AG04449 (cell line): ENCODE results near the gene JMJD4.

Source experiments
- CTCF ChIA-PET: fragments of 350-600 bp; formaldehyde crosslinking; extraction: SDS; loops from one replicate; lab custom pipeline; 2021; ENCODE audit warnings: antibody characterized with exemption; lab: Yijun Ruan, JAX
- POLR2A ChIA-PET: fragments of 400-600, 350-600 bp; formaldehyde crosslinking; extraction: SDS; loops from one replicate; lab custom pipeline; 2020; ENCODE audit warnings: antibody characterized with exemption, inconsistent platforms; lab: Yijun Ruan, JAX
- DNase-seq: peaks from one replicate; pipeline ENCODE4 v3.0.0-alpha.2; 2010; ENCODE audit warnings: low read depth, low spot score
- H3K4me3 ChIP-seq: 2 replicates; pipeline ENCODE4 v1.5.1; 2011; ENCODE audit warnings: low read depth, mild to moderate bottlenecking, control low read depth, low read length
- TF ChIP-seq, protein P1 (sequence below): IDR thresholded peaks from one replicate; pipeline ENCODE4 v1.5.1; 2011; ENCODE audit warnings: mild to moderate bottlenecking, moderate library complexity, low read length, control low read depth, inconsistent platforms; ENCODE audit not compliant: insufficient read depth; ENCODE audit errors: missing control alignments

Gene JMJD4

DNA sequence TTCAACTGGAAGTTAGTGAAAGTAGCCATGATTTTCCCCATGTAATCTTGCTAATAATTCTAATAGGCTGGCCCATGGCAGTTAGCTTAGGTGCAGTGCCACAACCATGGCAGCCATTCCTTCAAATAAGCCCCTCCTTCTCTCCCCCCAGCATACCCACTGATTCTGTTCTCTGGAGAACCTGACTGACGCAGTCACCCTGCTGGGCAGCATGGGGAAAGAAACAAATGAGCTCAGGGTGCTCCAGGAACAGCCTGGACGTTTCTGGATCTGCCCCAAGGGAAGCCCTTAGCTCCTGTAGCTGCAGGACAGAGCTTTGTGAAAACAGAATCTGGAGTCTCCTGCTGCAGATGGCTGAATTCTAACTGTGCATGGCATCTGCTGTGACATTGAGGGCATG lies 22.7 kb upstream of the JMJD4 start:
- POLR2A ChIA-PET: interaction anchor here (2.7 kb wide), 1 partner anchor 18 kb away, joined by 14 read pairs; no protein-coding TSS in a partner anchor
- CTCF ChIA-PET: interaction anchor here (0.6 to 1.2 kb wide), 6 partner anchors 13 to 324 kb away, joined by 3 to 5 read pairs (median 3); no protein-coding TSS in a partner anchor
- TF ChIP-seq, protein P1, sequence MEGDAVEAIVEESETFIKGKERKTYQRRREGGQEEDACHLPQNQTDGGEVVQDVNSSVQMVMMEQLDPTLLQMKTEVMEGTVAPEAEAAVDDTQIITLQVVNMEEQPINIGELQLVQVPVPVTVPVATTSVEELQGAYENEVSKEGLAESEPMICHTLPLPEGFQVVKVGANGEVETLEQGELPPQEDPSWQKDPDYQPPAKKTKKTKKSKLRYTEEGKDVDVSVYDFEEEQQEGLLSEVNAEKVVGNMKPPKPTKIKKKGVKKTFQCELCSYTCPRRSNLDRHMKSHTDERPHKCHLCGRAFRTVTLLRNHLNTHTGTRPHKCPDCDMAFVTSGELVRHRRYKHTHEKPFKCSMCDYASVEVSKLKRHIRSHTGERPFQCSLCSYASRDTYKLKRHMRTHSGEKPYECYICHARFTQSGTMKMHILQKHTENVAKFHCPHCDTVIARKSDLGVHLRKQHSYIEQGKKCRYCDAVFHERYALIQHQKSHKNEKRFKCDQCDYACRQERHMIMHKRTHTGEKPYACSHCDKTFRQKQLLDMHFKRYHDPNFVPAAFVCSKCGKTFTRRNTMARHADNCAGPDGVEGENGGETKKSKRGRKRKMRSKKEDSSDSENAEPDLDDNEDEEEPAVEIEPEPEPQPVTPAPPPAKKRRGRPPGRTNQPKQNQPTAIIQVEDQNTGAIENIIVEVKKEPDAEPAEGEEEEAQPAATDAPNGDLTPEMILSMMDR: no peak
- no peak overlapping the region for H3K4me3 ChIP-seq
- DNase-seq: no peak

DNA sequence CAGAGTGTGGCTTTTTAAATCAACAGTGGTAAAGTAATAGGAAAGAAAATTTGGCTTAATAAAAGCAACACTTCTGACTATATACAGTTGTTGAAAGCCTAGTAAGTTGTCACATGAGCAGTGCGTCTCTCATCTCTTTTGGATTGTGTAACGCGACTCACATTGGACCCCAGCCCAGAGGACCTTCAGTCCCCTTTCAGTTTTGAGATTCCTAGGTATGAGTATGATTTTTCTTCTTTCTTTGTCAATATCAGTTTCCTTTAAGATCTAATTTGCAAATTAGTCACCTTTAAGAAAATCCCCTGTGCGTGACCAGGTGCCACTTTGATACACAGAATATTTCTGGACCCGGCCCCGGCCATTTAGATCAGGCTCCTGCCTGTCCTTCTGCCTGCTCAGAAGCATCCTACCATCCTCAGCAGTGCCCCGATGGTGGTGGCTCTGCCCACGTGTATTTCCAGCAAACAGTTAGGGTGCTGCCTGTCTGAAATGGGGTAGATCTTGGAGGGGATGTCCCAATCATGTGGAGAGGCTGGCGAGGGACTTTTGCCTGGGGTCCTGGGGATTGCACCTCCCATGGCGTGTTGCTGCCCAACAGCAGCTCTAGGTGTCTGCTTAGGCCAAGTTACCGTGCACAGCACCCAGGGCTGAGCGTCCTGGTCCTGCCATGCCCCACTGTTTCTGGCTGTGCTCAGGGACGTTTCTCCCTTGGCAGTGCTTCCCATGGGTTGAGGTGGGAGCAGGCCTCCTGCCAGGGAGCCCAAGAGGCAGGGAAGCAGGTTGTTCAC lies 21.3 kb upstream of the JMJD4 start:
- DNase-seq: no peak
- ChIA-PET CTCF (no interaction called here), POLR2A (no interaction called here)
- TF ChIP-seq, protein P1: no peak
- no peak overlapping the region for H3K4me3 ChIP-seq

DNA sequence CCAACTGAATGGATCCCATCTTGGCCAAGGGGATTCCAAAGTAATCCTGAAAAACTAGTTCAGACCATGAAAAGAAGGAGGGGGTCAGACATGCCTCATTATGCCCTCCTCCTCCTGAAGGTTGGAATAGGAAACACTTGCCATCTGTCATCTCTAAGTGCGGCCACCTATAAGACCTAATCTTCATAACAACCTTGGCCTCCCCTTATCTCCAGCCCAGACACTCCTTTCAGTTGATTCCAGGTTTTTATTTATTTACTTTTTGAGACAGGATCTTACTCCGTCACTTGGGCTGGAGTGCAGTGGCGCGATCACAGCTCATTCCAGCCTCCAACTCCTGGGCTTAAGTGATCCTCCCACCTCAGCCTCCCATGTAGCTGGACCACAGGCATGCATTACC lies 19.9 kb upstream of the JMJD4 start:
- POLR2A ChIA-PET: no interaction called here
- no peak for DNase-seq
- CTCF ChIA-PET: interaction anchor here (1.7 kb wide), 1 partner anchor 192 kb away, joined by 5 read pairs; the partner anchor contains the start of gene WNT9A
- H3K4me3 ChIP-seq: no peak overlapping the region
- TF ChIP-seq, protein P1: no peak

DNA sequence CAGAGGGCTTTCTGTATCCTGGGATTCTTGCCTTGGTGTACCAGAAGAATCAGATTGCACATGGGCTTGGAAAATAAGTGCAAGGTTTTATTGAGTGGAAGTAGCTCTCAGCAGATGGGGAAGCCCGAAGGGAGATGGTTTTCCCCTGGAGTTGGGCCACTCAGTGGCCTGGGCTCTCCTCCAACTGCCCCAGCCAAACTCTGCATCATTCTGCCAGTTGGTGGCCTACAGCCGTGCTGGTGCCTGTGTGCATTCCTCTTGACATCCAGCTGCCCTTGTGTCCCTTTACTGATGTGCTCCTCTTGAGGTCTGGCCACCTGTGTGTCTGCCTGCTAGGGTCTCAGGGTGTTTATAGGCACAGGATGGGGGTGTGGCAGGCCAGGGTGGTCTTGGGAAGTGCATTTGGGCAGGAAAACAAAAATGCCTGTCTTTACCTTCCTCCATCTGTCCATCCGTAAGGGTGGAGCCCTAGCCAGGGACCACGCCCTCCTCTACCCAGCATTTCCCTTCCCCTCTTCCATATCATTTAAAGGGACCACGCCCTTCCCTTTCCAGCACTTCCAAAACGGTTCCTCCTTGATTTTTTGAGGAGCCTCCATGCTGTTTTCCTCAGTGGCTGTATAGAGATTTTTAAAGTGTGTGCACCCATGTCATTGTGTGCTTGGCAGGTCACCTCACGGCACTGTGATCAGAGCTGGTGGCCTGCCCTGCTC lies 19.1 kb upstream of the JMJD4 start:
- POLR2A ChIA-PET: interaction anchor here (0.6 kb wide), 1 partner anchor 1805 kb away, joined by 3 read pairs; the partner anchor contains the start of gene ABCB10
- CTCF ChIA-PET: interaction anchor here (1.5 to 1.7 kb wide), 2 partner anchors 22 to 193 kb away, joined by 4 to 5 read pairs; partner anchors contain the start of gene WNT9A
- DNase-seq: no peak
- H3K4me3 ChIP-seq: no peak overlapping the region
- TF ChIP-seq, protein P1: no peak

DNA sequence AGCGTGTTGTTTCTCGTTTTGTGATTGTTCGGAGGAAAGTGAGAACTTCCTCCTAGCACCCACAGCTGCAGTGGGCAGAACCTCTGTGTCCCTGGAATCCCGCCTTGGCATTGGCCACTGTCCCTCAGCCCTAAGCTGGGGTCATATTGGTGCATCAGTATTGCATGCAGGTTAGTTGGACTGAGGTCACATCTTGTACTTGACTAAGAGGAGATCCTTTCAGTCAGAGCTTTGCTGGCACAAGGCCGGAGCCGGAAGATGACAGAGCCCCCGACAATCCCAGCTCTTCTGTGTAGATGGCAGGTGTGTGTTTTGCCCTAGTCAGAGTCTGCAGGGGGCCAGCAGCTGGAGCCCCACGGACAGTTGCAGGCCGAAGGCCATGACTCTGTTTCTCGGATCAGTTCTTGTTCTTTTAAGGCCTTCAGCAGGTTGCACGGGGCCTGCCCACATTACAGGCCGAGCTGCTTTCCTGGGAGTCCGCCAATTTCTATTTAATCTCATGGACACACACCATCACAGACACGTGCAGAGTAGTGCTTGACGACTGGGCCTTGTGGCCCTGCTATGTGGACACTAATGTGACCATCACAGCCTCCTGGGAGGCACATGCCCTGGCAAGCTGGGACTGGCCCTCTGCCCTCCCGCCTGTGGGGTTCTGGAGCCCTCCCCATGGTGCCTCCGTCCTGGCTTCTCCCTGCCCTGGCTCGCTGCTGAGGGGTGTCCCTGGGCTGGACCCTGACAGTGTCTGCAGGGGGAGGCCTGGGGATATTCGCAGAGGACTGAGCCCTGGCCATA lies 15.0 kb upstream of the JMJD4 start:
- no peak overlapping the region for H3K4me3 ChIP-seq
- no peak for DNase-seq
- POLR2A ChIA-PET: no interaction called here
- TF ChIP-seq, protein P1: no peak
- CTCF ChIA-PET: interaction anchor here (0.8 to 1.2 kb wide), 2 partner anchors 12 to 20 kb away, joined by 3 to 5 read pairs; no protein-coding TSS in a partner anchor
